ENCODE results near the gene PHAF1.

Gene PHAF1

DNA sequence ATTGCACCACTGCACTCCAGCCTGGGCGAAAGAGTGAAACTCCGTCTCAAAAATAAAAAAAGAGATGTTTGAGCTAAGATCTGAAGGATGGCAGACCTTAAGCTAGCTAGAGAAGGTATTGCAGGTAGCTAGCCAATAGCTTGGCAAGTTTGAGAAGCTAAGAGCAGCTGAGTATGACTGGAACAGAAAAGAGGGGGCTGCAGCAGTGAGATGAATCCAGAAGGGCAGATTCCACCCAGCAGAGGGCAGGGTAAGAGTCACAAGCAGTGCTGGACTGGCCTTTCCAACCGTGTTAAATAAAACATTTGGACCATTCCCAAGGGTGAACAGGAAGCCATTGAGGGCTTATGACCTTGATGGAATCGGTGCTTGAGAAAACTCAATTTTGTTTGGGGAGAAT, 5.7 kb upstream of the PHAF1 start:
- no peak for DNase-seq (ENCODE audit: low read depth)
- TF ChIP-seq, protein P1, sequence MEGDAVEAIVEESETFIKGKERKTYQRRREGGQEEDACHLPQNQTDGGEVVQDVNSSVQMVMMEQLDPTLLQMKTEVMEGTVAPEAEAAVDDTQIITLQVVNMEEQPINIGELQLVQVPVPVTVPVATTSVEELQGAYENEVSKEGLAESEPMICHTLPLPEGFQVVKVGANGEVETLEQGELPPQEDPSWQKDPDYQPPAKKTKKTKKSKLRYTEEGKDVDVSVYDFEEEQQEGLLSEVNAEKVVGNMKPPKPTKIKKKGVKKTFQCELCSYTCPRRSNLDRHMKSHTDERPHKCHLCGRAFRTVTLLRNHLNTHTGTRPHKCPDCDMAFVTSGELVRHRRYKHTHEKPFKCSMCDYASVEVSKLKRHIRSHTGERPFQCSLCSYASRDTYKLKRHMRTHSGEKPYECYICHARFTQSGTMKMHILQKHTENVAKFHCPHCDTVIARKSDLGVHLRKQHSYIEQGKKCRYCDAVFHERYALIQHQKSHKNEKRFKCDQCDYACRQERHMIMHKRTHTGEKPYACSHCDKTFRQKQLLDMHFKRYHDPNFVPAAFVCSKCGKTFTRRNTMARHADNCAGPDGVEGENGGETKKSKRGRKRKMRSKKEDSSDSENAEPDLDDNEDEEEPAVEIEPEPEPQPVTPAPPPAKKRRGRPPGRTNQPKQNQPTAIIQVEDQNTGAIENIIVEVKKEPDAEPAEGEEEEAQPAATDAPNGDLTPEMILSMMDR (IDR thresholded peaks at IDR 0.05; ENCODE audit: low read depth, low read length, missing control alignments): peak; percentile 46
- H3K4me3 ChIP-seq (ENCODE audit: low read depth, low read length): no peak overlapping the region

DNA sequence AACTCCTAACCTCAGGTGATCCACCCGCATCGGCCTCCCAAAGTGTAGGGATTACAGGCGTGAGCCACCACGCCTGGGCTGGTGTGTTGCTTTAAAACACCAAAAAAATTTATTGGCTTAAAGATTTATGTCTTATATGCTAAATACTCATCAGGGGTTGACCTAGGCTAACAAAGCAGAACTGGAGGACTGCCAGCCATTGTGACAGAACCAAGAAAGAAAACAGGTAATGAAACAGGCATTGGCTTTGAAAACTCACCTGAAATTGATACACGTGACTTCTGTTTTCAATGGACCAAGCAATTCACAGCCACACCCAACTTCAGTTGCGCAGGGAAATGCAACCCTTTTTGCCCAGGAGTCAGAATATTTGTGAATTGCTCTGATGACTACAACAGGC, 4.9 kb upstream of the PHAF1 start:
- TF ChIP-seq, protein P1 (IDR thresholded peaks at IDR 0.05; ENCODE audit: low read depth, low read length, missing control alignments): no peak
- H3K4me3 ChIP-seq (ENCODE audit: low read depth, low read length): no peak overlapping the region
- peak; percentile 49 for DNase-seq (ENCODE audit: low read depth)

DNA sequence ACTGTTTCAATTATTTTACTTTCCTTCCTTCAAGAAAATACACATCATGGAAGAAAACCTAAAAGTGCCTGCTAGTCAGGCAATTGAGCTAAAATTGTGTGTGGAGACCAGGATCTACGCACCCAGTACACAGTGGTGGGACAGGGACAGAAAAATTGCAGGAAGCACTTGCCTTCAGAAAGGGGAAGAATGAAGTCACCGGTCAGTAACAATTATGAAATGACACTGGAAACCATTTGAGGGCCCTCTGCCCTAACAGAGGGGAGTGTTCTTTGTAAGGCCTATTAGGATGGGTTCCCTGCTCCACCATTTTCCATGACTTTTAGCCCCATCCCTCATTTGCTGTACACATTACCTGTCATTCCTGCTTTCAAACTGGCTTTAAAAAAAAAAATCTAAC, 4.5 kb upstream of the PHAF1 start:
- H3K4me3 ChIP-seq (ENCODE audit: low read depth, low read length): no peak overlapping the region
- TF ChIP-seq, protein P1 (IDR thresholded peaks at IDR 0.05; ENCODE audit: low read depth, low read length, missing control alignments): no peak
- DNase-seq (ENCODE audit: low read depth): no peak

DNA sequence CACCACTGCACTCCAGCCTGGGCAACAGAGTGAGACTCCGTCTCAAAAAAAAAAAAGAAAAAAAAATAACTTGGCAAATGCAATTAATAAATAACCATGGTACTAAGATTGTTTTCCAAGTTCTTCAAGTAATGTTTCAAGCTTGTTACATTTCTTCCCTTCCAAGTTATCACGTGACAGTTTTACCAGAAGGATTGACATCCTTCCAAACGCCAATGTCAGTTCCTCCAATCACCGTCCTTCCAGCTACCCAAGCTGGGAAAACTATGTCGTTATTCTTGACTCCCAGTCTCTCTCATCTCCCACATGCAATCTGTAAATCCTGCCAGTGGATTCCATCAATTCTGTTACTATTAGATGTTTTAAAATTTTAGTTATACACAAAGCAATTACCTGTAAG, 3.9 kb upstream of the PHAF1 start:
- DNase-seq (ENCODE audit: low read depth): no peak
- TF ChIP-seq, protein P1 (IDR thresholded peaks at IDR 0.05; ENCODE audit: low read depth, low read length, missing control alignments): no peak
- H3K4me3 ChIP-seq (ENCODE audit: low read depth, low read length): no peak overlapping the region

DNA sequence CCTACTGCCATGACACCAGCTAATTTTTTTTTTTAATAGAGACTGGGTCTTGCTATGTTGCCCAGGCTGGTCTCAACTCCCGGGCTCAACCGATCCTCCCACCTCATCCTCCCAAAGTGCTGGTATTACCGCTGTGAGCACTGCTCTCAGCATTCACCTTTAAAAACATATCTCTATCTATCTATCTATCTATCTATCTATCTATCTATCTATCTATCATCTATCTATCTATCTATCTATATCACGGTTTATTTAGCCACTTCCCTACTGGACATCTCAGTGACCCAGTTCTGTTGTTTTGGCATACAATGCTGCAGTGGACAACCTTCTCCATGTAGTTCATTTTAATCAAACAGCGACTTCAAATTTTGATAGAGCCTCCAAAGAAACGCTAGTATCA, 1.3 kb upstream of the PHAF1 start:
- TF ChIP-seq, protein P1 (IDR thresholded peaks at IDR 0.05; ENCODE audit: low read depth, low read length, missing control alignments): no peak
- DNase-seq (ENCODE audit: low read depth): no peak
- H3K4me3 ChIP-seq (ENCODE audit: low read depth, low read length): no peak overlapping the region

DNA sequence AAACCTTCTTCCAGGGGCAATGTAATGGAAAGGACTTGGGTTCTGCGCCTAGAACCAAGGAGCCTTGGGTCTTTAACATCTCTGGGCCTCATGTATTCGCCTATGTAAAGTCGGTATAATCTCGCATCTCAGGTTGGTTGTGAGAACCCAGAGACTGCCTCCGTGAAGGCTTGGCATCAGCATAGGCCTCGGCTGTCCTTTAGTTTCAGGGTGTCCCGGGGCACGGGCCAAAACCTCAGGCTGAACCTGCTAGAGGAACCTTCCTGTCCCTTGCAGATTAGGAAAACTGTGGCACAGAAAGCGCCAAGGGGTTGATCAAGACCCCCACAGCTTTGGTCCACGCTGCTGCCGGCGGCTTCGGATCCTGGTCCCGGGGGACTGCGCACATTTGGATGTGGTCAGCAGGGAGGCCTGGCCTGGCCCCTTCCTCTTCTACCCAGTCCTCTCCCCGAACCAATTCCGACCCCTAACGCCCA, 772 bp upstream of the PHAF1 start:
- DNase-seq (ENCODE audit: low read depth): no peak
- TF ChIP-seq, protein P1 (IDR thresholded peaks at IDR 0.05; ENCODE audit: low read depth, low read length, missing control alignments): no peak
- H3K4me3 ChIP-seq (ENCODE audit: low read depth, low read length): peak overlapping the region; percentile 99

DNA sequence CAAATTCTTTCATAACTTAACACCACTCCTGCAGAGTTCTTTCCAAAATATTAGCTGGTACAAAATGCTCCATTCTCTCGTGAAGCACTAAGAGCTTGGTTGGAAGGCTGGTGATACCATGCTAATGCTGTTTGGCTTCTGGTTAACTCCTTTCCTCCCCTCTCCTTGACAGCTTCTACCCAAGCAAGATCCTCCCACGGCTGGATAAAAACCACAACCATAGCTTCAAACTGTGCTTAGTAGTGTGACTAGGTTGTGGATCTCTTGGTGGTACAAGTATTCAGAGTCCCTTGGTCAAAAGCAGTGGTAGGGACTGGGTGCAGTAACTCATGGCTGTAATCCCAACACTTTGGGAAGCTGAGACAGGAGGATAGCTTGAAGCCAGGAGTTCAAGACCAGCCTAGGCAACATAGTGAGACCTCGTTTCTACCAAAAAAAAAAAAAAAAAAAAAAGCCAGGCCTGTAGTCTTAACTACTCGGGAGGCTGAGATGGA, 2.3 kb downstream of the PHAF1 start:
- TF ChIP-seq, protein P1 (IDR thresholded peaks at IDR 0.05; ENCODE audit: low read depth, low read length, missing control alignments): no peak
- H3K4me3 ChIP-seq (ENCODE audit: low read depth, low read length): no peak overlapping the region
- DNase-seq (ENCODE audit: low read depth): no peak
